NCI-H1092 treated with DMSO at 0.1 percent for 48 hours (cell line): Measurements from ENCODE around the gene TTC19.
"Not testable (repeated sequence)": the region's sequence is repeated elsewhere in the genome, so short reads cannot be mapped to it uniquely, and the experiment has no call there.

ENCODE experiments used
- DNase-seq: peaks from one replicate; lab custom pipeline; 2025; lab: John Stamatoyannopoulos, UW

The TTC19 gene

DNA sequence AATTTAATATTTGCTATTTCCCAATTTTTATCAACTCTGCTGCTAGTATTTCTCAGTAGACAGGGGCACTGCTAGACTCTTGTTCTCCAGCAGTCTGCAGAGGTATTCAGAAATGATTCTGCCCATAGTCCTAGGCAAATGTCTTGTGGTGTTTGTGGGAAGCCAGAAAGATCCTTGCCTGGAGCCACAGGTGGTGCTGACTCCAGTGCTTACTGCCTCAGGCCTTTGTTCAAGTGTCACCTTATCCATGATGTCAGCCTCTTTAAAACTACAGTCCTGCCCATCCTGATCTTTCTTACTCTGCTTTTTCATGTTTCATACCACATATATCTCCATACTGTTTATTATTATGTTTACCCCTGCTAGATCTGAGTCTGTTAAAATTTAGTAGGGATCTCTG, 26.6 kb upstream of the TTC19 start:
- DNase-seq = no peak

DNA sequence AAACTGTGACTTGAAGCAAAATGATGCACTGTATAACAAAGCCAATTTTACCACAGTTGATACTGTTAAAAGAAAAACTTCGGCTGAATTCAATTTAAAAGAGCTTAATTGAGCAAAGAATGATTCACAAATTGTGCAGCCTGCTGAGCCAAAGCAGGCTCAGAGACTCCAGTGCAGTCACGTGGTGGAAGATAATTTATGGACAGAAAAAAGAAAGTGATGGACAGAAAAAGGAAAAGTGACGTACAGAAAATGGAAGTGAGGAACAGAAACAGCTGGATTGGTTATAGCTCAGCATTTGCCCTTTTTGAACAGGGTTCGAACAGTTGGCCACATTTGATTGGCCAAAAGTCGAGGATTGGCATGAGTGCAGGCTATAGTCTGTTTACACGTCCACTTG, 25.8 kb upstream of the TTC19 start:
- no peak for DNase-seq

DNA sequence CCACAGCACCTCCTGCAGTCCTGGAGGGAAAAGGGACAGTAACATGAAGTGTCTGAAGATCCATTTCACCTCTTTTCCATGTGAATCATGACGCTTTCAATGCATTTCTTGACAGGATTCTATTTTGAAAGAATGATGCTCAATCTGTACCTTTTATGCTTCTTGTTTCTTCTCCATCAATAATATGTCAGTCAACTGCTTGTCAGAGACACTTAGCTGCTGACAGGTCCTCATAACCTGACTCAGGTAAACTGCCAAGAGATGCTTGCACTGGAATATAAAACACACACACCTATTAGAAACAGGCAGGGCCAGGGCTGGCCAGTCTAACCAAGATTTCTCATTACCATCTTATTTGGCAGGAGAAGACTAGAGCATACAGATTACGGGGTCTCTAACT, 21.7 kb upstream of the TTC19 start:
- DNase-seq = no peak

DNA sequence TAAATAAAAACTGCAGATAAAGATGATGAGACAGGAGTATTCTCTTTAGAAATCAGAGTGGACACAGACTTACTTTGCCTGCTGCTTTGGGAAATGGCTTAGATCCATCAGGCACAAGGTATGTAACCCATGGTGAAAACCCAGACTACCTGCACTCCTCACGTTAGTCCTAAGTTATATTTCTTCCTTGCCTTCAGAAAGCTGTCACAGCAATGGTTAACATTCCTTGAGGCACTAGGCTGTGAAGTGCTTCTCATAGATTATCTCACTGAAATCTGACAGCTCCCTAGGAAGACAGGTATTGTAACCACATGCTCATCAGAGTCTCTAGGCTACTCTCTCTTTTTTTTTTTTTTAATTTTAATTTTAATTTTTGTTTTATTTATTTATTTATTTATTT, 21.0 kb upstream of the TTC19 start:
- no peak for DNase-seq

DNA sequence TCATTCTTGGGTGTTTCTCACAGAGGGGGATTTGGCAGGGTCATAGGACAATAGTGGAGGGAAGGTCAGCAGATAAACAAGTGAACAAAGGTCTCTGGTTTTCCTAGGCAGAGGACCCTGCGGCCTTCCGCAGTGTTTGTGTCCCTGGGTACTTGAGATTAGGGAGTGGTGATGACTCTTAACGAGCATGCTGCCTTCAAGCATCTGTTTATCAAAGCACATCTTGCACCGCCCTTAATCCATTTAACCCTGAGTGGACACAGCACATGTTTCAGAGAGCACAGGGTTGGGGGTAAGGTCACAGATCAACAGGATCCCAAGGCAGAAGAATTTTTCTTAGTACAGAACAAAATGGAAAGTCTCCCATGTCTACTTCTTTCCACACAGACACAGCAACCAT, 20.6 kb upstream of the TTC19 start:
- DNase-seq = not testable (repeated sequence)

DNA sequence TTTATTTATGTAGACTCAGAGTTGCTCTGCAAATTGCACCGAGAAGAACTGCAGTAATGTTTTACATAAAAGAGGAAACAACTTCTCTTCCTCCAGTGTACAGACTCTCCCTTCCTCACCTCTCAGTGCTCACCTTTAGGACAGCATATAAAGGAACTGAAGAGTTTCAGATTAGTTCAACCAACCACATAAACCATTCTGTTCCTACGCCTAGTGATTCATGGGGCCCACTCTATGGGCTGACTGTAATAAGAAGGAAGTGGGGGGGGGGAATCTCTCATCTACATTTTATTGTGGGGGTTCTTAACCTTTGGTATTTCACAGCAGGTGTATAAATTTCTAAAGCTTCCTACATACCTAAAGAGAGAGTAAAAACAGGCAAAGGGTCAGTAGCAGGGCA, 18.4 kb upstream of the TTC19 start:
- no peak for DNase-seq

DNA sequence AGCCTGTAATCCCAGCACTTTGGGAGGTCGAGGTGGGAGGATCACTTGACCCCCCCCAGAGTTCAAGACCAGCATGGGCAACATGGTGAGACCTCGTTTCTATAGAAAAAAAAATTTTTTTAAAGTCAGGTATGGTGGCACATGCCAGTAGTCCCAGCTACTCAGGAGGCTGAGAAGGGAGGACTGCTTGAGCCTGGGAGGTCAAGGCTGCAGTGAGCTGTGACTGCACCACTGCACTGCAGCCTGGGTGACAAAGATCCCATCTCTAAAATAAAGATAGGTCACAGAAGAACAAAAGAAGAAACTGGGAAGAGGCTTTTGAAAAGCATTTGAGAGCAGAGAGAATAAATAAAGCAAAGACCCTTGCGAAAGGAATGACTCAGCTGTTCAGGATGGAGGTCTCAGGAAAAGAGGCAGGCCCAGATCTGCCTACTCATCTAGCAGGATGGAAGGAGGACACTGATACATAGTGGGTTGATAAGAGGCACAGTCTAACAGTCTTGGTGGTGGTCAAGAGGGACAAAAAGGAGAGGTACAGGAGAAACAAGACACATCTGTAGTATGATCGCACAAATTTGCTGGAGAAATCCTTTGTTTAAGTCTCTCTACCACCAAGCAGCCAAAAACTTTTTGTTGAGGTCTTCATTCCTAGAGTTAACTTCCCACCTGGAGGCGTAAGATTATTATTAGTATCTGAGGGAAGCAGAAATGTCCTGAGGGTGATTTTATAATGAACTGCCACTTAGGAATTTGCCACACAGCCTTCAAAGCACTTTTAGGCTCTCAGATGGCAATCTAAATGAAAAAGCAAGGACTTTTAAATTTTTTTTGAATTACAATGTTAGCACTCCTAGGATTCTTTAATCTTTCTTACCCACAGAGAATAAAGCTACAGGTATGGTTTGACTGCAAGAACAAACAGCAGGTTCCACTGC, 17.7 kb upstream of the TTC19 start:
- DNase-seq = no peak

DNA sequence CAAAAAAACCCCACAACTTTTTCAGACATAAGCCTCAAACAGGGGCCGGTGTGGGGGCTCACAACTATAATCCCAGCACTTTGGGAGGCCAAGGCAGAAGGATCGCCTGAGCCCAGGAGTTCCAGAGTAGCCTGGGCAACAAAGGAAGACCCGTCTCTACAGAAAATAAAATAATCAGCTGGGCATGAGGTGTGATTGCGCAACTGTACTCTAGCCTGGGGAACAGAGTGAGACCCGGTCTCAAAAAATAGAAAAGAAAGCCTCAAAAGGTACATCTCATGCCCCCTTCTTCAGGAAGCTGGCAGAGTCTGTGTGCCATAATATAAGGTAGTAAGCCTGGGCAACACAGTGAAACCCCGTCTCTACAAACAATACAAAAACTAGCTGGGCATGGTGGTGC, 3.3 kb upstream of the TTC19 start:
- DNase-seq = no peak

DNA sequence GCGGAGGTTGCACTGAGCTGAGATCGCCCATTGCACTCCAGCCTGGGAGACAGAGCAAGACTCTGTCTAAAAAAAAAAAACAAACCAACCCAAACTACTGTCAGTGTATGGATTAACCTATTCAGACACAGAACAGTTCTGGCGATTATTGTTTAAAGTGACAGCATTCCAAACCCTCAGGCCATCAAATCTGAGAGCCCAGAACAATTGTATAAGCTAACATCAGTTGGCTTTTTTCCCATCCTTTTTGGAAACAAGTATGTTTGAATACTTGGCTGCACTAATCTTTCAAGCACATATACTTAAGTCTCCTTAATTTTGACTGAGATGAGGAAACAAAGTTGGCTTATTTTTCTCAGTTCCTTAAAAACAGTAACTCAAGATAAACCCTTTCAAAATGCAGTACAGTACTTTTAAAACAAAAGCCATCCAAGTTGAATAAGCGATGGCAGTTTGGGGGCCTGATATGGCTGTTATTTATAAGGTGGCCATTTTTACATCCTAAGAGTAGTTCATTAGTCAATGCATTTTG, 1.5 kb upstream of the TTC19 start:
- DNase-seq = no peak

DNA sequence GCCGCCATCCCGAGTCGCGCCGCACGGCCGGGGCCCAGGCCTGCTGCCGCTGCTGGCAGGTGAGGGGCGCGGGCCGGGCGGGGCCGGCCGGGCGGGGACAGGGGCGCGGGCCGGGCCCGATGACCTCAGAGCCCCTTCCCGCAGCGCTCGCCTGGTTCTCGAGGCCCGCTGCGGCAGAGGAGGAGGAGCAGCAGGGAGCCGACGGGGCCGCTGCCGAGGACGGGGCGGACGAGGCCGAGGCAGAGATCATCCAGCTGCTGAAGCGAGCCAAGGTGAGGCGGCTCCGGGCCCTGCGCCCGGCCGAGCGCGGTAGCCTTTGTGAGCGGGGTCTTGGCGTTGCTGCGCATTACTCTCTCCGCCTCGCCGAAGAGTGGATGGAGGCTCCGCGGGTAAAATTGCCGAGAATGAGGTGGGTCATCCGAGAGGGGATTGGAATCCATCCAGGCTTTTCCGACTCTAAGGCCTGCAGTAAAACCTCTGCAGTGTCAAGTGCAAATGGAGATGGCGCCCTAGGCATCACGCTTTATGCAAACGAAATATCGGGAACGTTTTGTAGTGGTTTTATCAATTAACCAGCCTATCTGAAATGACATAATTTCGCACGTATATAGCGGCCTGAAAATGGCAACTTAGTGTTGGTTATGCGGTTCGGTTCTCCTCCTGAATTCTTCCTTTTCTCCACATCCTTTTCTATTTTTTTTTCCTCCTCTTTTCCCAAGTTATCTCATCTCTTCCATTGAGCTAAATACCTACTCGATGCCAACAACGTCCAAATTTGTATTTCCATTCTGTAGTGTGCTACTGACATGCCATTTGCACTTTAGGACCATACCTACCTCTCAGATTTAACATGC, 577 bp downstream of the TTC19 start:
- peak; percentile 32 for DNase-seq

DNA sequence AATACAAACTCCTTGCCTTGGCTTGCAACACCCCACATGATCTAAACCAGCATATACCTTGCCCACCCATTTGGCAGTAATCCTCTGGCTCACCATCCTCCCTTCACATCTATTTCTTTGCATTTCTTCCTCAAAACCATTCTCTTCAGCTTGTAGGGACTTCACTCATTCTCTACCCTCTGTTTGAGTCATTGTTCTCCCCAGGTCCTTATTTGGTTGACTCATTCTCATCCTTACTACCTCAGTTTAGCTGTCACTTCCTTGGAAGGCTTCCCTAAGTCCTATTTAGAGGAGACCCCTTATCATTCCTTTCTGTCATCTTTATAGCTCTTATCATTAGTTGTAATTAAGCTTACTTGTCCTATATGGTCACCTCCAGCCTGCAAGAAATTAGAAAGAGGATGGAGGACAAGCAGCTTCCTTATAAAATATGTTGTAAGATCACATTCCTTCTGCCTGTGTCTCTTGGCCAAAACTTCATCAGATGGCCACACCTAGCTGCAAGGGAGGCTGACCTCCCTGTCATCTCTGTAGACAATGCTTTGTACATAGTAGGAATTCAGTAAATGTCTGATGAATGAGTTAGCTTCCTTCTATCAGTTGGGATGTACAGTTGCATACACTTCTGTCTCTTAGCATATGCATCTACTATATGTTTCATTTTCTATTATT, 1.7 kb downstream of the TTC19 start:
- DNase-seq = no peak

DNA sequence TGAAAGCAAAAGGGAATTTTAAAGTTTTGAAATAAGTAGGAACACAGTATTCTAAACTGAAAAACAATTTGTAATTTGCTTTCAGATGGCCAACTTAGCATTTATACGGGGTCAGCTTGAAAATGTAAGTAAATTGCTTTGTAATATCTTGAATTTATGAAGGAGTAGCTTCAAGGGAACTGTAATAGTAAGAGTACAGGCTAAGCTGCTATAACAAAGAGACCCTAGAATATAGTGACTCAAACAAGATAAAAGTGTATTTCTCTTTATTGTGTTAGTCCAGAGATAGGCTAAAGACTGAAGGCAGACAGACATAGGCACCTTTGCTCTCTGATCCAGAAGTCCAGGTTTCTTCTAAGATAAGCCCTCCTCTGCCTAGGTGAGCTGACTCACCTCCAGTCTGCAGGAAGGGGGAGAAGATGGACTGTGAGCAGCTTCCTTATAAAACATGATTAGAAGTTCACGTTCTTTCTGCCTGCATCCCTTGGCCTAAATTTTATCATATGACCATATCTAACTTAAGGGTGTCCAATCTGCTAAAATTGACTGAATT, 3.2 kb downstream of the TTC19 start:
- no peak for DNase-seq

DNA sequence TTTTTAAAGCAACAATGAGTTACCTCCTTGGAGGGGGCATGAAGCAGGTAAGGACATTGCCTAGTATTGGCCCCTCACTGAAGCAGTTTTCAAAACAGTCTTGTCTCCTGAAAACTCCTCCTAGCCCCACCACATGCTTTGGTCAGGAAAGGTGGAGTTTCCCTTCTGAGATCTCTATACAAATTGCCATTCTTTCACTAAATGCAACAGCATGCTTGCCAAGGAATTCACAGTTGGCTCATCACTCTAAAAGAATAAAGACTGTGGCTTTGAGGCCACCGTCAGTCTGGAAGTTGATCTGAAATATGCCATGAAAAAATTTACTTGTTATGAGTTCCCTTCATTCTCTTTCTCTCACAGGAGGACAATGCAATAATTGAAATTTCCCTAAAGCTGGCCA, 4.2 kb downstream of the TTC19 start:
- no peak for DNase-seq

DNA sequence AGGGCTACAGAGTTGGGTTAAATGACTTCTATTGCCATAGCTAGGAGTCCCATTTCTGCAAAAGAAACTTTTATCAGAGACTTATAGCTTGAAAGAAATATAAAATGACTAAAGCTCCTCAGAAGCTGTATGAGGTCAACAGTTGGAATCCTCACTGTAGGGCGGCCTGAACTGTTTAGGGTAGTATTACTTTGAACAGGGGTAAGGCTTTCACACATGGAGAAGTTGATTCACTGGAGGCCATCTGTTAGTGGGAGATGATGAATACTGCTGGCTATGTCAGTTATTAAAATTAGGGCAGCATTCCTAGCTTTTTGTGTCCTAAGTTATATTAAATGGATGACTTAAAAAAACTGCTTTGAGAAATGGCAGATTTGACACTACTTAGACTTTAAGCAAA, 6.0 kb downstream of the TTC19 start:
- no peak for DNase-seq

DNA sequence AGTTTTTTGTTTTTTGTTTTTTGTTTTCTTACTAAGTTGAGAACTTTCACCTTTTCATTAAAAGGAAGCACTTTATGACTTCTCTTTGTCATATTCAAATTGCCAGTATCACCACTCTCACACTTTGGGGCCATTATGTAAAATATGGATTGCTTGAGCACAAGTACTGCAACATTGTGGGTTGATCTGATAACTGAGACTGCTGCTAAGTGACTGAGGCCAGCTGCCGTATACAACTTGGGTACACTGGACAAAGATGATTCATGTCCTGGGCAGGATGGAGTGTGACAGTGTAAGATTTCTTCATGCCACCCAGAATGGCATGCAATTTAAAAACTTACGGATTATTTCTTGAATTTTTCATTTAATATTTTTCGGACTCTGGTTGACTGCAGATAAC, 7.8 kb downstream of the TTC19 start:
- DNase-seq = no peak

DNA sequence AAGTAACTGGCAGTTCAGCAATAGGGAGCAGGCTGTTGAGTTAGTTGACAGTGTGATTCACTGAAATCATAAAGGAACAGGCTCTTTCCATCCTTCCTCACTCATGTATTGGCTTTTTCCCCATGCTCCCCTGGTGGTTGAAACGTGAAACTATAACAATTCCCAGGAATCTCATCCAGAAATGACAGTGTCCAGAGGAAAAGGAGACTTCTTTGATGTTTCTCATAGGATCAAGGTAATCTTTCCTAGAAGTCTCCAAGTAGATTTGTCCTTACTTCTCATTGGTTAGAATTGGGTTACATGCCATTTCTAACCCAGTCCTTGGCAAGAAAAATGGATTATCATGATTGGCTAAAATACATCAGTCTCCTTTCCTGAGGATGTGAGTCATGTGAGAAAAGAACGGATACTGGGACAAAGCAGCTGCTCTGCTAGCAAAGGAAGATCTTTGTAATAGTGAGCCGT, 14.4 kb downstream of the TTC19 start:
- DNase-seq = no peak

DNA sequence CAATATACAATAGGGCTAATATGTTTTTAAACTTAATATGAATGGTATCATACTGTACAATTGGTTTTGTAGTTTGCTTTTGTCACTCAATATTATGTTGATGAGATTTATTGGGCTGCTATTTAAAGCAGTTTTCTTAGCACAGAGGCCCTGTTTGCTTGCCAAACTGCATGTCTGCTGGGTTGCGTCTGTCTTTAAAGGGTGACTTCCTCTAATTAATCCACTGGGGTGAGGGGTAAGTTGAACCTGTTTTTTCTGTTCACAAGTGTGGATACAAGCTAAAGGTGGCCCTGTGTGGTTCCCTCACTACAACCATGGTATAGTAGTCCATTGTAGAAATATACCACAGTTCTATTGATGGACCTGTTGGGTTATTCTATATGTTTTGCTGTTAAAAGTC, 19.7 kb downstream of the TTC19 start:
- no peak for DNase-seq

DNA sequence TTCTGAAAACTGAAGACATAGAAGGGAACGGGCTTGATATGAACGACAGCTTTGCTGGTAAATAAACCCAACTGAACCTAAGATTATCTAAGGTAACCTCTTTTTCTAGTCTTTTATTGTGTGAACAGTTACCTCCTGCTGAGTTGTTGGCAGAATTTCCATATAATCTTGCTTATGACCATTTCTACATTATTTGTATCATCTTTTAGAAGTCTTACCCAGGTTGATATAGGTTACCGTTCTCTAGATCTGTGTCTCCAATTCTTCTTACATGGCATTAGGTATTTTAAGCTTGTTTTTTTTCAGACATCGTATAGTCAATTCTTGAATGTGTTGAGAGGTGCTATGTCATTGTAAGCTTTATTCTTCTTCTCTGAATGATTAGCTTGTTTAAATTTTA, 24.3 kb downstream of the TTC19 start:
- DNase-seq = no peak

DNA sequence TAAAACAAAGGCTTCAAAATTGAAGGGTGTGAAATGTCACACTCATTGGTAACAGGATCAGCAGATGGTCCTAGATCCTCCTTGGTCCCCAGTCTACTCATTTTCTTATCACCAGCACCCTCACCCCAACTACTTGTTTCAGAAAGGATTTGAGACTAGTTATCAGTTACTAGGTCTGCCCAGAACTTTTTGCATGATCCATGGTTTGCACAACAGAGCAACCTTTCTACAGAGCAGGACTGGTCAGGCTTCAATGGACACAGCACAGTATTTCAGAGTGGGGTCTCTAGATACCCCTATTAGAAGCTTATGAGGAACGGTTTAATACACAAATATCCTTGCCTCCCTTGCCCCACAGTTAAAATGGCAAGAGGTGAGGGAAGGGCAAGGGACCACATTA, 25.6 kb downstream of the TTC19 start:
- DNase-seq = no peak

DNA sequence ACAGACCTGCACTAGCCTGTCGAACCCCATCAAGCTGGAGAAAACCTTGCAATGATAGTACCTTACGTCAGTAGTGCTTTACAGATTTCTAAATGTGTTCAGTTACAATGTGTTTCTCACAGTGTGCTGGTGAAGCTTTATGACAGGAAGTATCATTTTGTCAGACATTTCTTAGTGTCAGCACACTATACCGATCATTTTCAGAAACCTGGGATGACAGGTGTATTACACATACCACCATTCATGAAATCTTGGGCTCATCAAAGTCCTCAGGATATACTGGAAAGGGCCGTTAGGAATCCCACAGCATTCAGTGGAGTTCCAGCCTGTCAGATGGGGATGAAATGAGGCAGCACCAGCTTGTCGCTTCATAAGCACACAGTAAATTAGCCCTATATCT, 27.3 kb downstream of the TTC19 start:
- DNase-seq = no peak

DNA sequence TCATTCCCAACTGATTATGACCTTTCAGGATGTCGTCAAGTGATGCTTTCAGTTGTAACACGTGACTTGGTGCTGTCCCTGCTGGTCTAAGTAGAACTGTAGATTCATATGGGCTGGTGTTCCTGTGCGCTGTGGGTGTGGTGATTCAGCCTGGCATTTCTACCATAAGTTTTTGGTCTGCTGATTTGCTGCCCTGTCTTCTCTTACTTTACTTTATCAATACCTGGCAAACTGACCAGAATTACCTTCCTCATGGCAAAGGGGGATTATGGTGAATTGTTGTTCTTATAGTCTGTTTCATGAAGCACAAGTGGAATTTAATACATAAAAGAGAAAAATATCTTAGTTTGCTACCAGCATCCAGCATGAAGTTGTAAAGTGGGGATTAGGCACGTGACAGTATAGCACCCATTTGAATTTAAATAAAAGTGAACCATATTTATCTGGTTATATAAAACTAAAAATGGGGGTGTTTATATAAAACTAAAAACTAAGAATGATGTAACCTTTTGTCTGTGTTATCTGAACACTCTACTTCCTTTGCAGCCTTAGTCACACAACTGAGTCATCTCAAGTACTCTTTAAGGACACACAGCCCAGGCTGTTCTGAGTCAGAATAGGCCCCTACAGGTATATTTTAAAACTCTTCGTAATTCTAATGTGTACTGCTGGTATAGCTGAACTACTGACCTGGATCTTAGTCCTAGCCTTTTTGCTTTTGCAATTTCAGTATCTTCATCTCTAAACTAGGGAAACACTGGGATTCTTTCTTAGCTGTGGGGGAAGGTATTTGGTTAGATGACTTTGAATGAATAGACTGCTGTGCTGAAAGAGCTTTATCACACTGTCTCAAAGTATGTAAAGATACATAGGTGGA, 28.3 kb downstream of the TTC19 start:
- DNase-seq = no peak
